H1 (cell line): Measurements from ENCODE around the gene FSD1. TPM values are rescaled to one million over a fixed set of nuclear protein-coding genes. Genes with fewer than 3 reads are reported as not detected.
A peak's percentile ranks its signal among the peaks of the same experiment; 100 is the strongest.

Experiments used
- CTCF ChIA-PET: fragments of 300-600 bp; sonication (Branson Sonifier 250); formaldehyde crosslinking; loops from one replicate; lab custom pipeline; 2021; ENCODE audit not compliant: partially characterized antibody; lab: Charles Lee
- POLR2A ChIA-PET: fragments of 300-600 bp; sonication (Branson Sonifier 250); formaldehyde crosslinking; loops from one replicate; lab custom pipeline; 2021; ENCODE audit warnings: inconsistent platforms; ENCODE audit not compliant: partially characterized antibody; lab: Charles Lee
- DNase-seq, 2 experiments: peaks; one replicate each; pipeline versions ENCODE4 v3.0.0 to v3.0.0-alpha.2; 2010 to 2022; ENCODE audit warnings: low spot score in 2 of 2, low read depth in 1 of 2, mixed read lengths in 1 of 2
- FAIRE-seq: peaks from 2 replicates; lab custom pipeline; 2011; peaks lifted over from hg19 to GRCh38; lab: Jason Lieb, UNC
- H2AFZ ChIP-seq: 2 replicates; pipeline ENCODE4 v1.8.1; 2012; ENCODE audit warnings: low read length, inconsistent platforms
- H2AK5ac ChIP-seq: 2 replicates; pipeline ENCODE4 v1.6.1; 2013; ENCODE audit warnings: low read depth, low read length
- H2BK120ac ChIP-seq: replicated peaks from 2 replicates; pipeline ENCODE3; 2013; ENCODE audit warnings: low read depth, low read length, inconsistent platforms
- H2BK12ac ChIP-seq: 2 replicates; pipeline ENCODE4 v1.6.1; 2013; ENCODE audit warnings: low read depth, low read length
- H2BK15ac ChIP-seq: 2 replicates; pipeline ENCODE4 v1.6.1; 2013; ENCODE audit warnings: low read length
- H2BK20ac ChIP-seq: 2 replicates; pipeline ENCODE4 v1.6.1; 2013; ENCODE audit warnings: low read length
- H2BK5ac ChIP-seq: 2 replicates; pipeline ENCODE4 v1.6.1; 2013; ENCODE audit warnings: low read depth, low read length
- H3K14ac ChIP-seq: 2 replicates; pipeline ENCODE4 v1.6.1; 2013; ENCODE audit warnings: inconsistent platforms; ENCODE audit not compliant: insufficient read length
- H3K18ac ChIP-seq: 2 replicates; pipeline ENCODE4 v1.6.1; 2013; ENCODE audit warnings: low read length; ENCODE audit errors: extremely low read depth
- H3K23ac ChIP-seq: 2 replicates; pipeline ENCODE4 v1.6.1; 2013; ENCODE audit warnings: inconsistent platforms; ENCODE audit not compliant: insufficient read length
- H3K23me2 ChIP-seq: 2 replicates; pipeline ENCODE4 v1.6.1; 2013; ENCODE audit warnings: low read depth, low read length
- H3K27ac ChIP-seq: 2 replicates; pipeline ENCODE4 v1.6.1; 2011; ENCODE audit warnings: low read depth, low read length, inconsistent platforms
- H3K27me3 ChIP-seq, 4 experiments: replicated peaks in 1 of 4; 1 replicate in 1 of 4; 2 replicates in 3 of 4; pipeline versions ENCODE4 v1.6.1 to v1.8.1; 2011 to 2013; ENCODE audit warnings: low read length in 3 of 4, mild to moderate bottlenecking in 3 of 4, inconsistent platforms in 2 of 4, mixed read lengths in 2 of 4, moderate library complexity in 1 of 4; ENCODE audit not compliant: control insufficient read depth in 3 of 4, insufficient read depth in 3 of 4; ENCODE audit errors: extremely low read depth in 1 of 4
- H3K36me3 ChIP-seq, 4 experiments: 2 replicates each; pipeline versions ENCODE4 v1.6.1 to v1.8.1; 2011 to 2013; ENCODE audit warnings: mild to moderate bottlenecking in 4 of 4, low read length in 3 of 4, moderate library complexity in 2 of 4, control low read depth in 1 of 4, inconsistent platforms in 1 of 4; ENCODE audit not compliant: insufficient read depth in 4 of 4, control insufficient read depth in 2 of 4
- H3K4ac ChIP-seq: replicated peaks from 2 replicates; pipeline ENCODE3; 2013; ENCODE audit warnings: low read length, low read depth, mixed read lengths, inconsistent platforms; ENCODE audit not compliant: insufficient read length
- H3K4me1 ChIP-seq, 4 experiments: replicated peaks in 1 of 4; 1 replicate in 1 of 4; 2 replicates in 3 of 4; pipeline versions ENCODE4 v1.6.1 to v1.8.1; 2011 to 2013; ENCODE audit warnings: low read length in 3 of 4, inconsistent platforms in 2 of 4, mixed read lengths in 1 of 4; ENCODE audit not compliant: insufficient read depth in 4 of 4, control insufficient read depth in 3 of 4
- H3K4me2 ChIP-seq, 2 experiments: 2 replicates each; pipeline versions ENCODE4 v1.6.1 to v1.8.1; 2011 to 2013; ENCODE audit warnings: low read depth in 2 of 2, low read length in 2 of 2, control low read depth in 1 of 2, inconsistent platforms in 1 of 2, mild to moderate bottlenecking in 1 of 2; ENCODE audit not compliant: insufficient read depth in 1 of 2
- H3K4me3 ChIP-seq, 4 experiments: fragments of 200-600, 300-600 bp in 1 of 4; sonication (generic), shearing (Covaris generic), sonication (Bioruptor Twin) in 1 of 4; 2 replicates each; pipeline versions ENCODE4 v1.5.1 to v1.8.1; 2011 to 2016; ENCODE audit warnings: low read length in 4 of 4, low read depth in 3 of 4, control low read depth in 2 of 4, inconsistent platforms in 2 of 4, mild to moderate bottlenecking in 2 of 4, mixed read lengths in 1 of 4, moderate library complexity in 1 of 4; ENCODE audit not compliant: insufficient read depth in 2 of 4; ENCODE audit errors: extremely low read depth in 1 of 4
- H3K56ac ChIP-seq: replicated peaks from 2 replicates; pipeline ENCODE3; 2013; ENCODE audit warnings: low read depth, mild to moderate bottlenecking, mixed read lengths, low read length, inconsistent platforms; ENCODE audit not compliant: insufficient read length
- H3K79me1 ChIP-seq: 2 replicates; pipeline ENCODE4 v1.6.1; 2013; ENCODE audit warnings: low read depth, low read length, control low read depth
- H3K79me2 ChIP-seq, 2 experiments: 2 replicates each; pipeline versions ENCODE4 v1.6.1 to v1.8.1; 2012 to 2013; ENCODE audit warnings: low read length in 2 of 2, mild to moderate bottlenecking in 2 of 2, inconsistent platforms in 1 of 2; ENCODE audit not compliant: insufficient read depth in 2 of 2, control insufficient read depth in 1 of 2
- H3K9ac ChIP-seq, 4 experiments: replicated peaks in 1 of 4; 1 replicate in 1 of 4; 2 replicates in 3 of 4; pipeline versions ENCODE4 v1.6.1 to v1.8.1; 2011 to 2013; ENCODE audit warnings: low read depth in 3 of 4, low read length in 3 of 4, control low read depth in 2 of 4, mild to moderate bottlenecking in 2 of 4, moderate library complexity in 2 of 4, inconsistent platforms in 1 of 4; ENCODE audit errors: extremely low read depth in 1 of 4
- H3K9me3 ChIP-seq, 2 experiments: 2 replicates each; pipeline versions ENCODE4 v1.6.1 to v1.8.1; 2012 to 2013; ENCODE audit warnings: mild to moderate bottlenecking in 2 of 2, moderate library complexity in 2 of 2, control low read depth in 1 of 2, inconsistent platforms in 1 of 2, low read depth in 1 of 2, low read length in 1 of 2, mixed read lengths in 1 of 2; ENCODE audit not compliant: insufficient read depth in 2 of 2
- H4K20me1 ChIP-seq, 2 experiments: replicated peaks in 1 of 2; 2 replicates each; pipeline versions ENCODE3 to v1.8.1; 2011 to 2013; ENCODE audit warnings: inconsistent platforms in 2 of 2, low read length in 2 of 2, mild to moderate bottlenecking in 1 of 2; ENCODE audit not compliant: insufficient read depth in 2 of 2, control insufficient read depth in 1 of 2
- H4K5ac ChIP-seq: 2 replicates; pipeline ENCODE4 v1.6.1; 2013; ENCODE audit warnings: low read length, low read depth, mixed read lengths, inconsistent platforms; ENCODE audit not compliant: insufficient read length
- H4K8ac ChIP-seq: 2 replicates; pipeline ENCODE4 v1.8.0; 2013; ENCODE audit warnings: mild to moderate bottlenecking, moderate library complexity, low read length, inconsistent platforms; ENCODE audit not compliant: insufficient read depth; ENCODE audit errors: extremely low read depth
- H4K91ac ChIP-seq: replicated peaks from 2 replicates; pipeline ENCODE3; 2013; ENCODE audit warnings: low read length, mixed read lengths, inconsistent platforms; ENCODE audit not compliant: insufficient read length
- CBX8 ChIP-seq: fragments of 300-800, 300-1000 bp; sonication (generic); IDR thresholded peaks from 2 replicates; pipeline ENCODE4 v1.7.1; 2016; ENCODE audit warnings: low read depth, low read length, borderline replicate concordance
- CREB1 ChIP-seq: IDR thresholded peaks from 2 replicates; pipeline ENCODE4 v1.6.1; 2012; ENCODE audit warnings: inconsistent platforms
- CTBP2 ChIP-seq: IDR thresholded peaks from 2 replicates; pipeline ENCODE4 v1.7.0; 2011; ENCODE audit warnings: borderline replicate concordance, mild to moderate bottlenecking, moderate library complexity, mixed read lengths, low read length; ENCODE audit not compliant: insufficient read depth, insufficient read length
- EGR1 ChIP-seq: IDR thresholded peaks from 2 replicates; pipeline ENCODE4 v1.6.1; 2011; ENCODE audit warnings: low read depth, low read length, borderline replicate concordance
- GABPA ChIP-seq: IDR thresholded peaks from 2 replicates; pipeline ENCODE4 v1.6.1; 2011; ENCODE audit warnings: mild to moderate bottlenecking, low read length, moderate library complexity, borderline replicate concordance; ENCODE audit not compliant: insufficient read depth
- JUND ChIP-seq: IDR thresholded peaks from 2 replicates; pipeline ENCODE4 v1.6.1; 2011; ENCODE audit warnings: mild to moderate bottlenecking, improper control_type of control experiment, low read length
- KDM5A ChIP-seq: fragments of 200-600 bp; IDR thresholded peaks from 2 replicates; pipeline ENCODE4 v1.7.1; 2012; ENCODE audit warnings: mild to moderate bottlenecking, low read length, inconsistent platforms, mixed read lengths
- RXRA ChIP-seq: IDR thresholded peaks from 2 replicates; pipeline ENCODE4 v1.6.1; 2011; ENCODE audit warnings: low read depth, mild to moderate bottlenecking, low read length, moderate library complexity; ENCODE audit not compliant: insufficient read depth
- SIX5 ChIP-seq: IDR thresholded peaks from 2 replicates; pipeline ENCODE4 v1.6.1; 2011; ENCODE audit warnings: mild to moderate bottlenecking, low read depth, low read length
- YY1 ChIP-seq: IDR thresholded peaks from 2 replicates; pipeline ENCODE4 v1.6.1; 2011; ENCODE audit warnings: low read depth, mild to moderate bottlenecking, low read length
- WGBS, 2 experiments: shearing (Covaris generic) in 1 of 2; methylation state at CpG; one replicate each; pipeline versions ENCODE4 v1.1.6 to v1.1.7; 2013 to 2015; ENCODE audit warnings: low lambda C conversion rate in 2 of 2, mixed read lengths in 2 of 2, inconsistent platforms in 1 of 2, low coverage in 1 of 2, missing lambda C conversion rate in 1 of 2; ENCODE audit not compliant: insufficient replicate concordance in 2 of 2, insufficient coverage in 1 of 2, insufficient read length in 1 of 2; ENCODE audit errors: extremely low coverage in 1 of 2, missing lambda C conversion rate in 1 of 2; 5-methylcytosine and 5-hydroxymethylcytosine counted together
- polyA plus RNA-seq, 7 experiments: library from polyadenylated mRNA; depleted of rRNA in 3 of 7; stranded (reverse) in 5 of 7; unstranded in 2 of 7; fragments of >200 nt in 5 of 7; fragments of 200-250 nt in 2 of 7; gene quantifications; 1 replicate in 5 of 7; 2 replicates in 1 of 7; 4 replicates in 1 of 7; pipeline versions ENCODE4 v1.2.1 to v1.2.3, GENCODE V29; 2011 to 2013; ENCODE audit warnings: missing spikeins in 2 of 7, mixed read lengths in 2 of 7
- total RNA-seq: library from RNA; stranded (reverse); fragmentation: NEBNext Ultra II Directional; extraction: Animal tissue kit (Norgen Biotek cat#: 25700); gene quantifications from 2 replicates; pipeline ENCODE4 v1.2.1, GENCODE V29; 2021
- TF ChIP-seq, protein P1 (sequence below): IDR thresholded peaks from 2 replicates; pipeline ENCODE4 v1.6.1; 2011; ENCODE audit warnings: low read depth, mild to moderate bottlenecking, low read length; ENCODE audit not compliant: insufficient read depth

Gene FSD1
- total and polyA plus RNA-seq, 2 of the 8 experiments (the other 6 are each of a cell fraction or from before 2014, with no cell fraction given) = 58.8 to 181 TPM

DNA sequence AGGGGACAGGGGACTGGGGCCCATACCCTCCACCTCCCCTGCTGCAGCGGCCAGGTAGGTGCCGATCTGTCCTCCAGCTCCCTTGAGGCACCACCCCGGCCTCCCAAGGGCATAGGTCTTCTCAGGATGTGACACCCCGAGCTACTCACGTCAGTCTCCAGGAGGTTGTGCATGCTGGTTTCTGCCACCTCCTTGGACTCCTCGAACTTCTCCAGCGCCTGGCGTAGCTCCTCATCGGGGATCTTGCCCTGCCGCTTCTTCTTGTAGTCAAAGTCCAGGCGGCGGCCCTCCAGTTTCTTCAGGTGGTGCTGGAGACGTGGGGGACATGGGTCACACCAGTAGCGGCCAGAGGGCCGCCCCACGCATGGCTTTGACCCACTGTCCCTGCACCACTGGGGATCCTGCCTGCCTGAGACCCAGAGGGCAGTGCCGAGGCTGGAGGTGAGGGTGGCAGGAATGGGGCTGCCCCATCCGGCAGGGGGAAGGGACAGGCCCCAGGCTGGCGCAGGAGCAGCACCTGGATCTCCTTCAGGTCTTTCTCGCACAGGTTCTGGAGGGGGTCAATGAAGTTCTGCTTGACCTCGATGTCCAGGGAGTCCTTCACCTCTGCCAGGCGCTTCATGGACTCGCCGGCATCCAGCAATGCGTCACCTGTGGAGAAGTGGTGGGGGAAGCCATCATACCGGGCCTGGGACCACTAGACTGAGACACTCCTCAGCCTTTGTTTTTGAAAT lies 59.3 kb downstream of the FSD1 start:
- H2AFZ ChIP-seq = no peak overlapping the region
- H4K91ac ChIP-seq = no peak overlapping the region
- H2BK120ac ChIP-seq = no peak overlapping the region
- no peak overlapping the region for H2AK5ac ChIP-seq
- H3K36me3 ChIP-seq = peaks cover 8 to 16% (median 11%) of the 10 kb centered on the region in 4 experiments; a peak in 5 of 8 replicates
- no peak overlapping the region for H3K27ac ChIP-seq
- H2BK20ac ChIP-seq = no peak overlapping the region
- H3K79me2 ChIP-seq = no peaks in the 10 kb centered on the region
- H3K14ac ChIP-seq = no peak overlapping the region
- H4K5ac ChIP-seq = no peak overlapping the region
- peaks cover 0 to 16% (median 3%) of the 10 kb centered on the region in 4 experiments; a peak in 3 of 7 replicates for H3K4me1 ChIP-seq
- no peak overlapping the region for H3K9ac ChIP-seq
- no peaks in the 10 kb centered on the region for H3K9me3 ChIP-seq
- FAIRE-seq = no peak
- peak overlapping the region; percentile 62; the same call in 1 of the 2 replicates for H4K8ac ChIP-seq
- 93% methylated on average over 25 of the region's 26 CpGs; no CpG with 5 or more reads in 1 of the 2 experiments for WGBS, 2 experiments
- H3K23ac ChIP-seq = no peak overlapping the region
- no peak overlapping the region for H3K4ac ChIP-seq
- no peak overlapping the region for H3K18ac ChIP-seq
- H3K4me3 ChIP-seq = no peak overlapping the region
- H3K79me1 ChIP-seq = peaks cover 10% of the 10 kb centered on the region; the same call in 1 of the 2 replicates
- peak in 1 of 2 experiments; percentile 45 for DNase-seq
- peak overlapping the region; percentile 16; the same call in 1 of the 2 replicates for H2BK5ac ChIP-seq
- H3K27me3 ChIP-seq = no peaks in the 10 kb centered on the region
- no peak overlapping the region for H2BK15ac ChIP-seq
- ChIA-PET CTCF (interaction anchor here (0.7 to 4.4 kb wide), 19 partner anchors 9 to 273 kb away, joined by 3 to 42 read pairs (median 4); partner anchors contain the start of genes CHAF1A and SH3GL1), POLR2A (interaction anchor here (1.2 to 13.0 kb wide), 12 partner anchors 8 to 379 kb away, joined by 3 to 72 read pairs (median 4); partner anchors contain the start of genes CHAF1A, EEF2, MPND and SH3GL1)
- H3K56ac ChIP-seq = no peak overlapping the region
- H3K4me2 ChIP-seq = no peak overlapping the region
- peaks cover 15 to 36% of the 10 kb centered on the region in 2 experiments for H4K20me1 ChIP-seq
- H3K23me2 ChIP-seq = no peaks in the 10 kb centered on the region
- no peak overlapping the region for H2BK12ac ChIP-seq
- TF ChIP-seq GABPA = no peak
- TF ChIP-seq YY1 = no peak
- no peak for TF ChIP-seq CTBP2
- TF ChIP-seq JUND = no peak
- no peak for TF ChIP-seq KDM5A
- no peak for TF ChIP-seq EGR1
- no peak for TF ChIP-seq CBX8
- TF ChIP-seq RXRA = no peak
- TF ChIP-seq, protein P1, sequence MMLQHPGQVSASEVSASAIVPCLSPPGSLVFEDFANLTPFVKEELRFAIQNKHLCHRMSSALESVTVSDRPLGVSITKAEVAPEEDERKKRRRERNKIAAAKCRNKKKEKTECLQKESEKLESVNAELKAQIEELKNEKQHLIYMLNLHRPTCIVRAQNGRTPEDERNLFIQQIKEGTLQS = no peak
- no peak for TF ChIP-seq CREB1
- no peak for TF ChIP-seq SIX5
